Mammary epithelial cell (primary cell): ENCODE results near the gene NDUFV2.

Experiments
- EZH2 ChIP-seq: IDR thresholded peaks from 2 replicates; pipeline ENCODE4 v1.6.1; 2012; ENCODE audit warnings: low read length, inconsistent platforms, borderline replicate concordance
- TF ChIP-seq, protein P1 (sequence below), 2 donors: IDR thresholded peaks in 1 of 2; conservative IDR thresholded peaks in 1 of 2; 2 replicates each; pipeline ENCODE4 v1.5.1; 2011 to 2012; ENCODE audit warnings: inconsistent platforms in 2 of 2, low read length in 2 of 2, mild to moderate bottlenecking in 2 of 2, control low read depth in 1 of 2, low read depth in 1 of 2; ENCODE audit not compliant: insufficient read depth in 1 of 2; ENCODE audit errors: extremely low read depth in 1 of 2

- TF ChIP-seq, protein P1, sequence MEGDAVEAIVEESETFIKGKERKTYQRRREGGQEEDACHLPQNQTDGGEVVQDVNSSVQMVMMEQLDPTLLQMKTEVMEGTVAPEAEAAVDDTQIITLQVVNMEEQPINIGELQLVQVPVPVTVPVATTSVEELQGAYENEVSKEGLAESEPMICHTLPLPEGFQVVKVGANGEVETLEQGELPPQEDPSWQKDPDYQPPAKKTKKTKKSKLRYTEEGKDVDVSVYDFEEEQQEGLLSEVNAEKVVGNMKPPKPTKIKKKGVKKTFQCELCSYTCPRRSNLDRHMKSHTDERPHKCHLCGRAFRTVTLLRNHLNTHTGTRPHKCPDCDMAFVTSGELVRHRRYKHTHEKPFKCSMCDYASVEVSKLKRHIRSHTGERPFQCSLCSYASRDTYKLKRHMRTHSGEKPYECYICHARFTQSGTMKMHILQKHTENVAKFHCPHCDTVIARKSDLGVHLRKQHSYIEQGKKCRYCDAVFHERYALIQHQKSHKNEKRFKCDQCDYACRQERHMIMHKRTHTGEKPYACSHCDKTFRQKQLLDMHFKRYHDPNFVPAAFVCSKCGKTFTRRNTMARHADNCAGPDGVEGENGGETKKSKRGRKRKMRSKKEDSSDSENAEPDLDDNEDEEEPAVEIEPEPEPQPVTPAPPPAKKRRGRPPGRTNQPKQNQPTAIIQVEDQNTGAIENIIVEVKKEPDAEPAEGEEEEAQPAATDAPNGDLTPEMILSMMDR (conservative IDR thresholded peaks at IDR 0.05 in 1 of 2, IDR thresholded peaks at IDR 0.05 in 1 of 2; ENCODE audit: extremely low read depth in 1 of 2, insufficient read depth in 1 of 2, low read depth in 1 of 2, low read length in 2 of 2), result no peak
- TF ChIP-seq EZH2, result no peak
These were observed 32.8 kb downstream of the NDUFV2 start for GRCh38 chr18:9135081-9135911.
